HG03521 (cell line): ENCODE measurements around the gene RBM33.
"Not testable (repeated sequence)": the region's sequence is repeated elsewhere in the genome, so short reads cannot be mapped to it uniquely, and the experiment has no call there.

Source experiments
- ATAC-seq: cut with Tn5 transposase; IDR thresholded peaks from one replicate; pipeline ENCODE4 v1.9.1; 2021; ENCODE audit warnings: mild to moderate bottlenecking, moderate library complexity; ENCODE audit not compliant: unreplicated experiment

Gene RBM33

GRCh38 chr7:155644178-155644970 is at the start of gene RBM33:
TSS of gene RBM33 (plus strand) at chr7:155644661. CDS start at chr7:155644877, 216 bp downstream.
- ATAC-seq: peak; percentile 71

DNA sequence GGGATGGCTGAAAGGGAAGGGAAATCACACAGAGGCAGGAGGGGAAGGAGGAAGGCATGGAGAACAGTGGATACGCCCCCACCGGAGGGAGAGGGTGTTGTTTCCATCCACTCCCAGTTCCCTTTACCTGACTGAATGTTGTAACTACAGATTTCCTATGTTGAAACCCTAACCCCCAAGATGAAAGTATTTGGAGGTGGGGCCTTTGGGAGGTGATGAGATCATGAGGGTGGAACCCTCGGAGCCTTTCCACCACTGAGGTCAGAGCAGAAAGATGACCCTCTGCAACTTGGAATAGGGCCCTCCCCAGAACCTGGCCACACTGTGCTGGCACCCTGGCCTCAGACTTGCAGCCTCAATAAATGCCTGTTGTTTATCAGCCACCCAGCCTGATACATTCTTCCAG is 49.5 kb upstream of the RBM33 start:
- no peak for ATAC-seq

DNA sequence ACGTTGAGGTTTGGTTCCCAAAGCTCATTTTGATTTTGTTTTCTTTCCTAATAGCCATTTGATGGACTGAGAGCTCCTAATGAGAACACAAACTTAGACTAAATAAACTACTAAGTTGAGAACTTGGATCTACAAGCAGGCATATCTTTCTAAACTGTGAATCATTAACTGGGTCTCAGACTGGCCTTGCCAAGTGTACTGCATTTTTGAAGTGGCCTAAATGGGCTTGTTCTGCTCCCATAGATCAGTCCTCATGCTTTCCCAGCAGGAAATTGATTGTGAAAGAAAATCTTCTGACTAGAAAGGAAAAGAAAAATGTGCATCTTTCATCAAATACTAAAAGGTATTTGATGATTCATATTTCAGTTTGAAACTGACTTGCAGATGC is 46.7 kb upstream of the RBM33 start:
- ATAC-seq: no peak

- peak; percentile 71 for ATAC-seq
These were observed 45.7 kb upstream of the RBM33 start for GRCh38 chr7:155598810-155599210.

DNA sequence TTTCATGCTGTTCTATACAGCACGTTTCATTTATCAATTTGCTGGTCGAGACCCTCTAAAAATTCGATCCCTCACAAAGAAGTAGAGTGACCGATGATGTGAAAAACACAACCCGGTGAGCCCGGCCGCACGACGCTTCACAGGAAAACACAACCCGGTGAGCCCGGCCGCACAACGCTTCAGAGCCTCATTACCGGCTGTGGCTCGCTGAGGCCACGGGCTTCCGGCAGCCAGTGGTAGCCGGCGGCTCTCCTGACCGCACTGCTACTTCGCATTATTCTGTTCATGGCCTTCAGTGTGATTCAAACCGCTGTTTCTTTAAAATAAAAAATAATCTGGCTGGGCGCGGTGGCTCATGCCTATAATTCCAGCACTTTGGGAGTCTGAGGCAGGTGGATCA is 42.3 kb upstream of the RBM33 start:
- no peak for ATAC-seq

DNA sequence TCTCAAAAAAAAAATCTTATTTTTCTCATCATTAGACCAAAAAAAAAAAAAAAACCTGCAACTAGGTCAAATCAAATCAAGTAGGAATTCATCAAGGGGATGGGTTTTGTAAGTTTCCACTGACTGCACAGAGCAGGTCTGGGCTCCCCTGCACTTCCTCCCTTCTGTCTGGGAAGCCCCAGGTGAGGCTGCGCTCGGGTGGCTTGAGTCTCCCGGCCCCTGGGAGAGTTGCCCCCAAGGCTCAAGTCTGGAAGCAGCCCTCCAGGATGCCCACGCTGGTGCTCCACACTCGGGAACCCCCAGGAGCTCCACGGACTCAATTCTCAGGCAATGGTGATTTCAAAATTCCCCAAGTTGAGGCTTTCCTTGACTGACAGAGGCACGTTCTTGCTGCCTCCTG is 41.7 kb upstream of the RBM33 start:
- ATAC-seq: no peak

DNA sequence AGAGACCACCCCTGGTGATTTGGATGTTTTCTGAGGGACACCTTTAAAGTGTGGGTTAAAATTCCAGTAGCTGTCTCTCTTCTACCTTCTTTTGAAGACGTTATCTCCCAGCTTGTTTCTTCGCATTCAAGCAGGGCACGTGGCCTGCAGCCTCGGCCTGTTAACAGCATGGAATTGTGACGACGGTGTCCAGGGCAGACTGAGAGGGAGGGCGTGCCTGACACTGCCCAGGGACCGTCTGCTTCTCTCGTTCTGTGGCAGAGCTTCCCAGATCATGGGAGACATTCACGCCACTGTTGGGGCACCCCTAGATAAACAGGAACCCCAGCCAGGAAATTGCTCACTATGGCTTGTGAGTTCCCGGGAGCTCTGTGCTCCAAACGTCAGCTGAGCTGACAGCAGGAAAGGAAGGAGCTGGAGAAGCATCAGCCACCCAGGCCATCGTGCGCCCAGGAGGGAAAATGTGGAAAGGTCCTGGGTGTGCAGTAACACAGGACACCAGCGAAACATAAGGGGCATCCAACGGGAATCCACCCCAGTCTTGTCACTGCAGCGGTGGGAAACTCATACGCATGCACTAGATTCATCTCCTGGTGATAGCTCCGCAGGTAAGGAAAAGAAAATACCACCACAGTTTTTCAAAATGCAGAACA is 41.1 kb upstream of the RBM33 start:
- no peak for ATAC-seq

GRCh38 chr7:155603858-155604503 is 40.5 kb upstream of the RBM33 start:
- no peak for ATAC-seq

DNA sequence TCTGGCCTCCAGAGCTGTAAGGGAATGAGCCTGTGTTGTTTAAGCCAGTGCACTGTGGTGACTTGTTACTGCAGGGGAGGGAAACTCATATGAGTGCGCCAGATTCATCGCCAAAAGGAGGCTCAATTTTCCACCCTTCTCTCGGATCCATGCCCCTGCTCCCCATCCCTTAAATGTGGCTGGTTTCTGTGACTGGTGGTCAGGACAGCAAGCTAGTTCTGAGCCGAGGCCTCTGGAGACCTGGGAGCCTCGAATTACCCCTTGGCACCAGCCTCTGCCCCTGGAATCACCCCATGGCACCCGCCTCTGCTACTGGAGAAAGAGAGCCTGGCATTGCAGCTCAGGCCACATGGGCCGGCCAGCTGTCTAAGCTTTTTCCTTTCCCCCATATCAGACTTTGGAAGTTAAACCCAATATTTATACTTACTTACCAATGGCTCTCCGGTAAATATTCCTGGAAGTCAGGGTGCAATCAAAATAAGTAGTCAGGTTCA is 39.9 kb upstream of the RBM33 start:
- ATAC-seq: no peak

- ATAC-seq: no peak
These were observed 35.3 kb upstream of the RBM33 start for GRCh38 chr7:155609185-155609584.

GRCh38 chr7:155610633-155611193 is 33.7 kb upstream of the RBM33 start:
- ATAC-seq: no peak

GRCh38 chr7:155611808-155612447 is 32.5 kb upstream of the RBM33 start:
- no peak for ATAC-seq

DNA sequence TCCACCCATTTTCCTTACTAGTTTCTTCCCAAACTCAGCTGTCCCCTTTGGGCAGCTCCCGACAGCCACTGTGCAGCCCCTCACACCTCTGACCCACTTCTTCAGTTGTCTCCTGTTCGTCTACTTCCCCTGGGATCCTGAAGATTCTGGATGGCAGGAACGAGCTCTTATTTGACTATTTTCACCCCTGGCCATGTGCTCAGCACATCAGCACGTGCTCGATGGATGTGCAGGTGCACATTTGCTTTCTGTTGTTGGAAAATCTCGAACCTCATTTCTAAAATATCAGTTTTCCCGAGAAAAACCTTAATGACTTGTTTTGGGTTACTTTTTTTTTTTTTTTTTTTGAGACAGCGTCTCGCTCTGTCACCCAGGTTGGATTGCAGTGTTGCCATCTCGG is 31.8 kb upstream of the RBM33 start:
- ATAC-seq: no peak

GRCh38 chr7:155615085-155615484 is 29.4 kb upstream of the RBM33 start:
- ATAC-seq: not testable (repeated sequence)

GRCh38 chr7:155618708-155619633 is 25.5 kb upstream of the RBM33 start:
- ATAC-seq: no peak

DNA sequence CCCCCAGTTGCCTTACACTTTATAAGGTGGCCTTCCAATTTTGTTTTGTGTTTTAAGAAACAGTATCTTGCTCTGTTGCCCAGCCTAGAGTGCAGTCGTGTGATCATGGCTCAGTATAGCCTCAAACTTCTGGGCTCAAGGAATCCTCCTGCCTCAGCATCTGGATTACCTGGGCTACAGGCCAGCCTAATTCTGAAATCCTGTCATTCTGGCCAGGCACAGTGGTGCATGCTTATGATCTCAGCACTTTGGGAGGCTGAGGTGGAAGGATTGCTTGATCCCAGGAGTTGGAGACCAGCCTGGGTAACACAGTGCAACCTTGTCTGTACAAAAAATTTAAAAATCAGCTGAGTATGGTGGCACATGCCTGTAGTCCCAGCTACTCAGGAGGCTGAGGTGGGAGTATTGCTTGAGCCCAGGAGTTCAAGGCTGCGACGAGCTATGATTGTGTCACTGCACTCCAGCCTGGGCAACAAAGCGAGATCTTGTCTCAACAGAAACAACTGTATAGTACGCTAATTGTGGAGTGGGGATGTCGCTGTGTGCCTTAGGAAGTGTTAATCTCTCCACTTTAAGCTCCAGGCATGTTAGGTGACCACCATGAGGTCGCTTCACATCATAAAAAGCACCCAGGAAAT is 24.7 kb upstream of the RBM33 start:
- ATAC-seq: no peak

- no peak for ATAC-seq
These were observed 24.0 kb upstream of the RBM33 start for GRCh38 chr7:155620497-155620896.

DNA sequence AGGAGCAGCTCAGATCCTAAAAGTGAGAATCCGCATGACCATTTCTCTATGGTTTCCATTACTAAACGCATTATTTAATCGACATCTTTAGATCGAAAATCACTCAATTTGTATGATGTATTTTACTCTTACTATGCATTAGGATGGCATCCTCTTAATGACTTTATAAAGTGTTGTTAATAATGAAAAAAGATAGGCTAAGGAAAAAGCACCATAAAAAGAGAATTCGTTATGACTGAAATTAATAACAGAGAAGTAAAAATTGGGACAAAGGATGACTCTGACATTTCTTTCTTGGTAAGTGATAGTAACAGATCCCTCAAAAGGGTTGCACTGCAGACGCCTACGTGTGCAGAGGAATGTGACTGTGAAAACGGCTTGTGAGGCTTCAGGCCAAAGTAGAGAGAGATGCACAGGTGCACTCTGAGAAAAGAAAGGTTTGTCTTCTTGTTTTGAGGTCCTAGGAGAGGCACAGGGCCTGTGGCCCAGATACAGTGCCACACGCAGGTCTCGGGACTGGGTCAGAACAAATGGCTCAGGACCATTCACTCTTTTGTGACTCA is 23.0 kb upstream of the RBM33 start:
- ATAC-seq: no peak

DNA sequence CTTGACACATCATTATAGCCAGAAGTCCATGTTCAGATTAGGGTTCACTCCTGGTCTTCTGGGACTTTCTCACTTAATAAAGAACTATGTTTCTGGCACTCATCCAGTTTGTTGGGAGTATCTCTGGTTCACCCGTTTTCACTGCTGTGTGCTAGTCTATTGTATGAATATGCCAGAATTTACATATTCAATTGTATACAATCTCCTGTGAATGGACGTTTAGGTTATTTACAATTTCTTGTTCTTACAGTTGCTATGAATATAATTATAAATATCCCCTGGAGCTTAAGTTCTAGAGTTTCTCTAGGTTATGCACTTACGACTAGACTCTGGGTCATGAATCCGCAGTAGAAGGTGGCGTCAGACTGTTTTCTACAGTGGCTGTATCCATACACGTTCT is 20.0 kb upstream of the RBM33 start:
- no peak for ATAC-seq
